Tibial artery (tissue), 4 donors: Measurements from ENCODE around the gene NR2C1.

ENCODE experiments used
- DNase-seq, 2 donors: peaks; one replicate each; pipeline ENCODE4 v3.0.0-alpha.2; 2019
- H3K27ac ChIP-seq, 2 donors: fragments of 200-600 bp; sonication (generic) in 1 of 2; 1 replicate in 1 of 2; 2 replicates in 1 of 2; pipeline ENCODE4 v1.5.1; 2018 to 2019; ENCODE audit warnings: mild to moderate bottlenecking in 1 of 2
- H3K27me3 ChIP-seq, 2 donors: fragments of 200-600 bp; sonication (generic) in 1 of 2; one replicate each; pipeline versions ENCODE4 v1.5.1 to v1.6.0; 2016 to 2019
- H3K36me3 ChIP-seq, 3 donors: fragments of 200-600 bp; sonication (generic) in 2 of 3; one replicate each; pipeline ENCODE4 v1.5.1; 2016 to 2019; ENCODE audit warnings: mild to moderate bottlenecking in 2 of 3
- H3K4me1 ChIP-seq, 4 donors: fragments of 200-600 bp; sonication (generic) in 2 of 4; 1 replicate in 3 of 4; 2 replicates in 1 of 4; pipeline ENCODE4 v1.5.1; 2016 to 2019
- H3K4me3 ChIP-seq, 2 donors: fragments of 200-600 bp; sonication (generic) in 1 of 2; 1 replicate in 1 of 2; 2 replicates in 1 of 2; pipeline ENCODE4 v1.5.1; 2018 to 2019; ENCODE audit warnings: mild to moderate bottlenecking in 2 of 2
- H3K9me3 ChIP-seq, 3 donors: fragments of 200-600 bp; sonication (generic) in 1 of 3; one replicate each; pipeline ENCODE4 v1.5.1; 2016 to 2019
- CTCF ChIP-seq, 2 experiments: fragments of 200-600 bp in 1 of 2; fragments of 450-650 bp in 1 of 2; IDR thresholded peaks; one replicate each; pipeline ENCODE4 v1.5.1; 2017 to 2019; ENCODE audit warnings: antibody characterized with exemption in 2 of 2, mild to moderate bottlenecking in 1 of 2, moderate library complexity in 1 of 2
- intact Hi-C: fragments of 100-400 bp; cut with DNase I; formaldehyde crosslinking; loops from one replicate; pipeline ENCODE4 v1.15.0; 2023; ENCODE audit warnings: low total_unique reads

Gene NR2C1

GRCh38 chr12:95022477-95022876 is 50.9 kb downstream of the NR2C1 start:
- intact Hi-C loops: no loop called here
- no peak for DNase-seq
- Histone ChIP-seq H3K4me1 (no peaks in the 10 kb centered on the region), H3K27ac (no peak overlapping the region), H3K4me3 (no peak overlapping the region), H3K9me3 (no peaks in the 10 kb centered on the region), H3K36me3 (peaks cover 21 to 45% (median 32%) of the 10 kb centered on the region in 3 donors), H3K27me3 (no peaks in the 10 kb centered on the region)
- TF ChIP-seq CTCF (IDR thresholded peaks at IDR 0.05): no peak

GRCh38 chr12:95017482-95017881 is 55.9 kb downstream of the NR2C1 start:
- no peaks in the 10 kb centered on the region for H3K4me1 ChIP-seq
- intact Hi-C loops: no loop called here
- H3K4me3 ChIP-seq: no peak overlapping the region

GRCh38 chr12:95016120-95016519 is 57.3 kb downstream of the NR2C1 start:
- DNase-seq: no peak
- Histone ChIP-seq H3K27ac (no peak overlapping the region), H3K36me3 (peaks cover 0 to 4% (median 0%) of the 10 kb centered on the region in 3 donors), H3K27me3 (no peaks in the 10 kb centered on the region), H3K4me1 (no peaks in the 10 kb centered on the region), H3K4me3 (no peak overlapping the region), H3K9me3 (no peaks in the 10 kb centered on the region)
- no peak for TF ChIP-seq CTCF (IDR thresholded peaks at IDR 0.05)
- intact Hi-C loops: no loop called here

More at GRCh38 chr12:95017482-95017881, 55.9 kb downstream of the NR2C1 start:
- Histone ChIP-seq H3K27me3 (no peaks in the 10 kb centered on the region), H3K36me3 (peaks cover 5 to 9% (median 6%) of the 10 kb centered on the region in 3 donors), H3K27ac (no peak overlapping the region), H3K9me3 (no peaks in the 10 kb centered on the region)
- DNase-seq: no peak
- TF ChIP-seq CTCF (IDR thresholded peaks at IDR 0.05): no peak

- H3K36me3 ChIP-seq: peaks cover 0 to 3% (median 0%) of the 10 kb centered on the region in 3 donors
- H3K27ac ChIP-seq: no peak overlapping the region
- no peaks in the 10 kb centered on the region for H3K27me3 ChIP-seq
- no peak for DNase-seq
- no peak for TF ChIP-seq CTCF (IDR thresholded peaks at IDR 0.05)
- H3K4me1 ChIP-seq: no peaks in the 10 kb centered on the region
- H3K4me3 ChIP-seq: no peak overlapping the region
- intact Hi-C loops: no loop called here
- no peaks in the 10 kb centered on the region for H3K9me3 ChIP-seq
These were observed 58.9 kb downstream of the NR2C1 start for GRCh38 chr12:95014554-95014953.

- no peak for TF ChIP-seq CTCF (IDR thresholded peaks at IDR 0.05)
- intact Hi-C loops: no loop called here
- Histone ChIP-seq H3K9me3 (peaks cover 7 to 11% (median 8%) of the 10 kb centered on the region in 3 donors), H3K27me3 (no peaks in the 10 kb centered on the region), H3K4me1 (peaks cover 0 to 13% (median 4%) of the 10 kb centered on the region in 4 donors), H3K27ac (no peak overlapping the region), H3K4me3 (no peak overlapping the region), H3K36me3 (peaks cover 0 to 8% (median 2%) of the 10 kb centered on the region in 3 donors)
- DNase-seq: no peak
These were observed 67.2 kb downstream of the NR2C1 start for GRCh38 chr12:95006206-95006605.

- no peak overlapping the region for H3K4me3 ChIP-seq
- TF ChIP-seq CTCF (IDR thresholded peaks at IDR 0.05): no peak
- H3K9me3 ChIP-seq: peaks cover 7 to 11% (median 8%) of the 10 kb centered on the region in 3 donors
- H3K27ac ChIP-seq: no peak overlapping the region
- intact Hi-C loops: no loop called here
- no peak for DNase-seq
- no peaks in the 10 kb centered on the region for H3K27me3 ChIP-seq
- H3K36me3 ChIP-seq: peaks cover 0 to 14% (median 6%) of the 10 kb centered on the region in 3 donors
- peaks cover 0 to 26% (median 4%) of the 10 kb centered on the region in 4 donors for H3K4me1 ChIP-seq
These were observed 68.8 kb downstream of the NR2C1 start for GRCh38 chr12:95004610-95005009.
